ENCODE data around the gene PRM1.

Gene PRM1

GRCh38 chr16:11271610-11272009 is 9.5 kb downstream of the PRM1 start:
- DNase-seq, result no peak

- DNase-seq, result no peak
Measured at GRCh38 chr16:11270602-11271162, 10.4 kb downstream of the PRM1 start.

GRCh38 chr16:11268921-11269375 is 12.2 kb downstream of the PRM1 start, which contains the start of gene TNP2:
Gene TNP2 (minus strand): TSS chr16:11269325. CDS start chr16:11269262, 63 bp downstream.
- no peak for DNase-seq

- no peak for DNase-seq
Measured at GRCh38 chr16:11265124-11265523, 16.0 kb downstream of the PRM1 start.

- DNase-seq, result no peak
Measured at GRCh38 chr16:11264155-11264832, 16.8 kb downstream of the PRM1 start.

- DNase-seq, result no peak
Measured at GRCh38 chr16:11263737-11264136, 17.4 kb downstream of the PRM1 start.

- DNase-seq, result no peak
Measured at GRCh38 chr16:11262915-11263314, 18.2 kb downstream of the PRM1 start.

- no peak for DNase-seq
Measured at GRCh38 chr16:11260596-11260966, 20.5 kb downstream of the PRM1 start.

- DNase-seq, result no peak
Measured at GRCh38 chr16:11259655-11260595, 21.2 kb downstream of the PRM1 start.

GRCh38 chr16:11258553-11259492 is 22.3 kb downstream of the PRM1 start:
- no peak for DNase-seq

- peak in 1 of 2 experiments; percentile 71 for DNase-seq
Measured at GRCh38 chr16:11257131-11257938, 23.8 kb downstream of the PRM1 start.

- peak in 1 of 2 experiments; percentile 37 for DNase-seq
Measured at GRCh38 chr16:11256661-11257130, 24.4 kb downstream of the PRM1 start.

GRCh38 chr16:11255737-11256660 is 25.1 kb downstream of the PRM1 start, which contains the start of gene SOCS1:
Gene SOCS1 (minus strand): TSS chr16:11256204. CDS start chr16:11255478, 726 bp downstream.
- DNase-seq, result peak; percentile 28 to 60

GRCh38 chr16:11254913-11255736 is 26.0 kb downstream of the PRM1 start:
- no peak for DNase-seq

GRCh38 chr16:11253995-11254912 is 26.9 kb downstream of the PRM1 start:
- DNase-seq, result no peak

- DNase-seq, result no peak
Measured at GRCh38 chr16:11253009-11253994, 27.8 kb downstream of the PRM1 start.

- DNase-seq, result no peak
Measured at GRCh38 chr16:11252482-11252931, 28.6 kb downstream of the PRM1 start.
